ENCODE data around the gene SLC37A1.

The SLC37A1 gene

DNA sequence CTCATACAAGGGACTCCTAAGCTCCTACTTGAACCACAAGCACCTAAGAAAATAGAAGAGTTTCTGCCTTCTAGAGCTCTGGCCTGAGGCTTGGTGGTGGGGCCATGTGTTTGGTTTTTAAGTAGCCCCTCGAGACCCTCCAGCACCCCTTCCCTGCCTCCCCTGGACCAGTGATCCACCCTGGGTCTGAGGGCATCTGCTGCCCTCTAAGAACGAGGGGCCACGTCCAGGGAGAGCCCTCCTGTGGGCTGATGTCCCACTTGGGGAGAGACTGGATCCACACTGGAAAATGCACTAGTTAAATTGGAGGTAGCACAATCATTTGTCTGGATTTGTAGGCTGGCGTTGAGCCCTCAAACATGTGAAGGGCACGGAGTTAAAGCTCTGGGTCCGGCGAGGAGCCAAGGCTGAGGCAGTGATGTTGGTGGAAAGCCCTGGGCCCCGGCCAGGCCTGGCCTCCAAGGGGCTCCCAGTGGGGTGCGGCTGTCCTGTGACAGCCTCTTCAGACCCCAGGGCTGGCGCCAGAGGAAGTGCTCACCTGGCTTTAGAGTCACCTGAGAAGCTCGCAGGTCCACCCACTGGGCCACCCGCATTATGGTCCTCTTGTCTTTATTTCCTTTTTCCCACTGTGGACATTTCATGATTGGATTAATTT is 65.2 kb downstream of the SLC37A1 start:
- no peak for DNase-seq (ENCODE audit: low read depth)

- no peak for DNase-seq (ENCODE audit: low read depth)
Observed at GRCh38 chr21:42579456-42580075, 65.9 kb downstream of the SLC37A1 start.

GRCh38 chr21:42580076-42580792 is 66.6 kb downstream of the SLC37A1 start:
- DNase-seq (ENCODE audit: low read depth), result no peak

DNA sequence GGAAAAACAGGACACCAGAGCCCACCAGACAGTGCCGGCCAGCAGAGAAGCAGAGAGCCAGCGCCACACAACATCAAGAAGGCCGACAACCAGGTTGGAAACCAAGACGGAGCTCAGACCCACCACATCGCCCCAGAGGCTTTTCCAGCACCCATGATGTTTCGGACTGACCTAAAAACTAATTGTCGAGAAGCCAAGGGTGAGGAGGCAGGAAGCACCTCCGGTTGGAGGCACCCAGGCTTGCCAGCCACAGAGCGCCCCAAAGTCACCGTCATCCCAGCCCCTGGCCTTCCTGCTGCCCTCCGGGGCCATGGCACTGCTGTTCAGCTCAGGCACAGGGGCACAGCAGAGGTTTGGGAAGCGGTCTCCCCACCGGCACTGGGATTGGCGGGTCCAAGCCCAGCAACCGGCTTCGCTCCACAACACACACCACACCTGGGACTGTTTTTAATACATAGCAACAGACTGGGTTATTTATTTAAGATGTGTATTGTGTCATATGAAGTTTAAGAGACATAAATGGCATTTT is 67.2 kb downstream of the SLC37A1 start:
- DNase-seq (ENCODE audit: low read depth), result no peak

- no peak for DNase-seq (ENCODE audit: low read depth)
Observed at GRCh38 chr21:42581336-42581992, 67.8 kb downstream of the SLC37A1 start.

DNA sequence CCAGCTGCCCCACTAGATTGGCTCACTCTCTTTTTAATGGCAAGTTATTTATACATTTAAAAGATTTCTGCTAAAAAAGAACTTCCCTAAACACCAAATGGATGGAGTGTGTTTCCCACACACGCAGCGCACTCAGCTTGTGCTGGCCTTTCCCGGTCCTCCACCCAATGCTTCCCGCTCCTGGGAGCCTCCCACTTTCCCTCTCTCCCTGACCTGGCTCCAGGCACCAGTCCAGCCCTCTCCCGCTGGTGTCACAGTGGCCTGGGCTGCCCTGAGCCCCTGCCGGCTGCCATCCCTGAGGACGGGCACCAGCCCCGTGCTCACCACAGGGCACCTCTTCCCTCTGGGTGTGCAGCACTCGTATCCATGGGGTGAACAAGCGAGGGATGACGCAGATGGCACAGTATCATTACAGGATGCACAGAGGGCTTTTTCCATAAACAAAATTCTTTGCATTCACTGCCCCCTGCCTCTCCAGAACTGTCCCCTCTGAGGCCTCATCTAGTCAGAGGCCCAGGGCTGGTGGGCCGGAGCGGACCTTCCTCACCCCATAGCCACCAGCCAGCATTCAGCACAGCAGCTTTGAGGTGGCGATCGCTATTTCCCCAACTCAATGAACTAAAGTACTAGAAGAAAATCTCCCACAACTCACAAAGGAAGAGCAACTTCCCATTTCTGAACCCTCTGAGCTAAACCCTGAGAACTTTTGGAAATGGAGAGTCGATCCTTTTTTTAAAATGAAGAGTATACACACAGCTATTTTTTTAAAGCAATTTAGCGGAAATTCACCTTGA is 68.5 kb downstream of the SLC37A1 start:
- no peak for DNase-seq (ENCODE audit: low read depth)

DNA sequence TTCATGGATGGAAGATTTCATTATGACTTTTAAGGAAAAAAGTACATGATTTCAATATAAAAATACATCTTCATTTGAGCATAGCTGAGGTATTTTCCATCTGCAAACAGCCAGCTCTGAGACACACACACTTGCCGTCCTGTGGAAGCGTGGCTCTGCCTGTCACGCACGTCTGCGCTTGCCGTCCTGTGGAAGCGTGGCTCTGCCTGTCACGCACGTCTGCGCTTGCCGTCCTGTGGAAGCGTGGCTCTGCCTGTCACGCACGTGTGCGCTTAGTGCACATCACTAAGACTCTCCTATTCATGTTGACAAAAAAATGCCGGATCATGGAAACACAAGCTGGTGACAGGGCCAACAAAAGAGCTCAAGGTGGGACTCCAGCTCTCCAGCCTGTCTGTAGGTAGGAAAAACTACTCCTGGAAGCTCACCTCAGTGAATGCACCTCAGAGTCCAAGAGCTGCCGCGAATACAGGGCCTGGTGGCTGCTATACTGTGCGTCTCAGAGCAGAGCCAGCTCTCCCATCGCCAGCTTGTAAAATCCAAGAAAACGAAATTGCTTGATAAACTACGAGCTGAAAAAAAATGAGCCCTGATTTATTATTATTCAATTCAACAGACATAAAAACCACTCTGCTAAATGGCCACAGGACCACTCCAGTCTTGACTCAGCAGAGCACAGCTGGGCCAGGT is 69.3 kb downstream of the SLC37A1 start:
- DNase-seq (ENCODE audit: low read depth), result no peak

DNA sequence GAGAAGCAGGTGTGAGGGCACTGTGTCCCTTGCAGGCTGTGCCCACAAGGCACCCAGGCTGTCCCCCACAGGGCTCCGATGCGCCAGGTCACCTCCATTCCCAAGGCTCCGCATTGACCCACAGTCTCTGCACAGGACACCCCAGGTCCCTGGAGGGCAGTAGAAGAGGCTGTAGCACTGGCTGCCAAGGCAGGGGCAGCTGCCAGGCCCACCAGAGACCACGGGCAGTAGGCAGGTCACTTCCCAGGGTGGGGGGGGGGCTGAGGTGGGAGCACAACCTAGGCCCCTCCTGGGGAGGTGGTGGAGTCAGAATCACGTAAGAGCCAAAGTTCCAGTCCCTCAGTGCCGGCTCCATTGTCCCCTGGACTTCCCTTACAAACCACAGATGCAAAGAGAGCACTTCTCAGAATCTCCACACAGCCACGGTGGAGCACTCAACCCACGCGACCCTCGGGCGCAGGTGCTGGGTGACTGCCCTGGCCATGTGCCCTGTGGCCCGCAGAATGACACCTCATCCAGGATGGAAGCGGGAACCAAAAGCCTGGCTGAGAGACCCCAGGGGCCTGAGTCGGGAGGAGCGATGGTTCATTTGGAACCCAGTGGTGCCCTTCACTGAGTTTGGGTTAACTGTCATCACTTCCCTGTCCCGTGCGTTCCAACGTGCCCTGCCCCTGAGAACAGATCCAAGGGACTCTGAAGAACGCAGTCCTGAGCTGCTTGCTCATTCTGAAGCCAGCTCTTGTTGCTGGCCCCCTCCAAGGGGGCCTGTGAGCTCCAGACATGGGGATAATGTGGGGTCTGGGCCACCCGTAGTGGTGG is 70.0 kb downstream of the SLC37A1 start:
- no peak for DNase-seq (ENCODE audit: low read depth)

DNA sequence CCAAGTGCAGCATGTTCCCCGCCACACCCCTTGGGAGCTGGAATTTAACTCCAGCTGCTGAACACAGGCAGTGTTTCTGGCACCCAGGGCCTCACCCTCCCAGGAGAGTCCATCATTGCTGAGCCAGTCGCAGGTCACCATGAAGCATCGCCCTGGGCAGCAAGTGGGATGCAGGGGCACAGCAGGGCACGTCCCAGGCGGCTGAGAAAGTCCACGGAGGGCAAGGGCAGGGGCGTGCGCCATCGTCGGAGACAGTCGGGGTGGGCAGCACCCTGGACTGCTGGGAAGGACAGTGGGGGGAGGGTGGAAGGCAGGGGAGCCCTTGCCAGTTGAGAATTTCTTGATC is 70.6 kb downstream of the SLC37A1 start:
- DNase-seq (ENCODE audit: low read depth), result no peak

- no peak for DNase-seq (ENCODE audit: low read depth)
Observed at GRCh38 chr21:42585881-42586280, 72.2 kb downstream of the SLC37A1 start.

DNA sequence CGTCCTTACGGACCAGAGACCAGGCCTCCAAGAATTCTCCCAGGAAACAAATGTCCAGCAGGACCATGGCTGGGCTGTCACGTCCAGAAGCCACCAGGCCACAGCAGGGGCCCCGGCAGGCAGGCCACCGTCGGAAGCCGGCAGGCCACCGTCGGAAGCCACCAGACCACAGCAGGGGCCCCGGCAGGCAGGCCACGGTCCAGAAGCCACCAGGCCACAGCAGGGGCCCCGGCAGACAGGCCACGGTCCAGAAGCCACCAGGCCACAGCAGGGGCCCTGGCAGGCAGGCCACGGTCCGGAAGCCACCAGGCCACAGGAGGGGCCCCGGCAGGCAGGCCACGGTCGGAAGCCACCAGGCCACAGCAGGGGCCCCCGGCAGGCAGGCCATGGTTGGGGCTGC is 72.8 kb downstream of the SLC37A1 start:
- no peak for DNase-seq (ENCODE audit: low read depth)

DNA sequence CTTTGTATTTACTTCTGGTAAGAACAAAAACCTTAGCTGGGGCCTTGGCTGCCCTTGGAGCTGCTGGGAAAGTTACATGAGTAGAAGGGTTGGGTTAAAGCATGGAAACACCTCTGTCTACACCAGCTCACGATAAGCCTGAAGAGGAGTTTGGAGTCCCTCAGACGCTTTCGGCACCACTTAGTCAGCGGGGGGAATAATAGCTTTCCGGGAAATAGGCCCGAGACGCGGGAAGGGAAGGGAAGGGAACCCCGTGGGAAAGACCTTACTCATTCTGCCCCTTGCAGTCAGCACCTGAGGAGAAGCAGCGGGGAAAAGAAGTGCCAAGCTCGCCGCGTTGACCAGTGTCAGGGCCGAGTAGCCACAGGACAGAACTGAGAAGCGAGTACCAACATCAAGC is 73.4 kb downstream of the SLC37A1 start:
- no peak for DNase-seq (ENCODE audit: low read depth)

- no peak for DNase-seq (ENCODE audit: low read depth)
Observed at GRCh38 chr21:42590431-42591131, 76.9 kb downstream of the SLC37A1 start.

GRCh38 chr21:42591170-42591869 is 77.7 kb downstream of the SLC37A1 start:
- no peak for DNase-seq (ENCODE audit: low read depth)

GRCh38 chr21:42592156-42592820 is 78.6 kb downstream of the SLC37A1 start:
- DNase-seq (ENCODE audit: low read depth), result no peak

GRCh38 chr21:42593007-42593814 is 79.6 kb downstream of the SLC37A1 start:
- DNase-seq (ENCODE audit: low read depth), result peak; percentile 39

DNA sequence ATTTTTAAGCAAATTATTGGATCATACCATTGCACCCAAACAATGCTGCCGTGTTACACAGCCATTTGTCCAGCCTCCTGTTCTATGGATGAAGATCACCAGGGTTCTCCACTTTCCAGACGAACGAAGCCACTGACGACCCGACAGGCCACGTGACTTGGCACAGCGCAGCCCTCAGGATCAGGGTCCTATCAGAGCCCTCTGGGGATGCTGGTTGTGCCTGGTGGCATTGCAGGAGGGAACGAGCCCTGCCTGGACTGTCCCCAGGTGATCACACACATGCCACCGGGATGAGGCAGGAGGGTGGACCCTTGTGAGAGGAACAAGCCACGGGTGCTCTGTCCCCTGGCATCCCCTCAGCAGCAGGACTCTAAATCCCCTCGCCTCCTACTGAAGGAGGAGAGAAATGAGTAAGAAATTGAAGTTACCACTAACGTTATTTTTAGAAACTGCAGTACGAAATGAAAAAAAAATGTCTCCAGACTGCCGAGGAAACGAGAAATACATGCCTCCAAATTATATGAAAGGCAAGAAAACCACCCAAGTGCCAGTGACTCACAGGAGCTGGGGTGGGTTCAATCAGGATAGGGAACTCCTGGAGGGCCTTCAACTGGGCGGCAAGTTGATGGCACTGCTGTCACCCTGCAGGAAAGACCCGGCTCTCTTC is 81.1 kb downstream of the SLC37A1 start:
- DNase-seq (ENCODE audit: low read depth), result no peak

Data from stimulated activated CD8-positive, alpha-beta memory T cell treated with anti-CD3 and anti-CD28 coated beads, Interleukin-15, amount 100 ng/mL, for 24 hours (primary cell).